HepG2 (cell line): Measurements from ENCODE around the gene TPM1. TPM values are rescaled to one million over a fixed set of nuclear protein-coding genes. Genes with fewer than 3 reads are reported as not detected.

Experiments
- GABPB1 ChIP-seq: IDR thresholded peaks from 2 replicates; pipeline ENCODE4 v1.6.1; 2016; ENCODE audit warnings: mild to moderate bottlenecking, missing genetic modification reagents, moderate library complexity, missing compliant biosample characterization
- KDM3A ChIP-seq: IDR thresholded peaks from 2 replicates; pipeline ENCODE4 v1.6.1; 2018; ENCODE audit warnings: low read depth, missing compliant biosample characterization
- MAZ ChIP-seq, 2 experiments: sonication (generic) in 1 of 2; formaldehyde crosslinking in 1 of 2; IDR thresholded peaks; 2 replicates each; pipeline versions ENCODE4 v1.5.0 to v1.6.1; 2012 to 2020; ENCODE audit warnings: low read depth in 2 of 2, mild to moderate bottlenecking in 2 of 2, borderline replicate concordance in 1 of 2, improper control_type of control experiment in 1 of 2, low read length in 1 of 2, missing genetic modification reagents in 1 of 2, moderate library complexity in 1 of 2
- NFATC3 ChIP-seq: sonication (generic); formaldehyde crosslinking; IDR thresholded peaks from 2 replicates; pipeline ENCODE4 v1.5.1; 2020; ENCODE audit warnings: mild to moderate bottlenecking, missing genetic modification reagents
- NONO ChIP-seq, 2 experiments: fragments of 450-650 bp in 1 of 2; sonication (generic) in 1 of 2; formaldehyde crosslinking in 1 of 2; IDR thresholded peaks in 1 of 2; conservative IDR thresholded peaks in 1 of 2; 2 replicates each; pipeline versions ENCODE4 v1.6.1 to v1.8.0; 2017 to 2022; ENCODE audit warnings: mild to moderate bottlenecking in 1 of 2, missing genetic modification reagents in 1 of 2, moderate library complexity in 1 of 2
- RARA ChIP-seq: IDR thresholded peaks from 2 replicates; pipeline ENCODE4 v1.6.1; 2016; ENCODE audit warnings: missing genetic modification reagents, missing compliant biosample characterization
- TCF12 ChIP-seq, 2 experiments: fragments of 450-650 bp in 1 of 2; sonication (generic) in 1 of 2; formaldehyde crosslinking in 1 of 2; IDR thresholded peaks; 2 replicates each; pipeline versions ENCODE4 v1.6.1 to v1.8.0; 2017 to 2022; ENCODE audit warnings: antibody characterized with exemption in 1 of 2, mild to moderate bottlenecking in 1 of 2, missing genetic modification reagents in 1 of 2, moderate library complexity in 1 of 2
- YEATS4 ChIP-seq: sonication (generic); formaldehyde crosslinking; IDR thresholded peaks from 2 replicates; pipeline ENCODE4 v1.4.0; 2020; ENCODE audit warnings: missing genetic modification reagents, borderline replicate concordance
- ZFP36L2 ChIP-seq: sonication (generic); formaldehyde crosslinking; IDR thresholded peaks from 2 replicates; pipeline ENCODE4 v1.4.0; 2020; ENCODE audit warnings: missing genetic modification reagents
- ZMAT3 ChIP-seq: sonication (generic); formaldehyde crosslinking; conservative IDR thresholded peaks from 2 replicates; pipeline ENCODE4 v1.7.0; 2021; ENCODE audit warnings: missing genetic modification reagents
- ZMYM4 ChIP-seq: sonication (generic); formaldehyde crosslinking; IDR thresholded peaks from 2 replicates; pipeline ENCODE4 v1.8.1; 2023; ENCODE audit warnings: mild to moderate bottlenecking, missing genetic modification reagents
- ZNF484 ChIP-seq: sonication (generic); formaldehyde crosslinking; IDR thresholded peaks from 2 replicates; pipeline ENCODE4 v1.5.1; 2020; ENCODE audit warnings: mild to moderate bottlenecking, low read depth, missing genetic modification reagents, borderline replicate concordance
- ZNF543 ChIP-seq: sonication (generic); formaldehyde crosslinking; IDR thresholded peaks from 2 replicates; pipeline ENCODE4 v1.4.0; 2020; ENCODE audit warnings: mild to moderate bottlenecking, missing genetic modification reagents
- ZSCAN31 ChIP-seq: sonication (generic); formaldehyde crosslinking; IDR thresholded peaks from 2 replicates; pipeline ENCODE4 v1.5.0; 2020; ENCODE audit warnings: low read depth, mild to moderate bottlenecking, missing genetic modification reagents
- polyA plus RNA-seq, 8 experiments: library from polyadenylated mRNA; depleted of rRNA in 3 of 8; stranded (reverse) in 7 of 8; unstranded in 1 of 8; fragments of >200 nt; fragmentation: Illumina TruSeq in 4 of 8; extraction: Trizol in 4 of 8; gene quantifications; 2 replicates each; pipeline versions ENCODE4 v1.2.1 to v1.2.3, GENCODE V29; 2011 to 2016; ENCODE audit warnings: low read depth in 4 of 8, missing spikeins in 1 of 8, mixed read lengths in 1 of 8; ENCODE audit not compliant: insufficient read depth in 1 of 8
- total RNA-seq, 5 experiments: library from RNA; depleted of rRNA; stranded (reverse); fragments of >200 nt; fragmentation: Illumina TruSeq; extraction: Trizol; gene quantifications; 2 replicates each; pipeline ENCODE4 v1.2.3, GENCODE V29; 2016; ENCODE audit warnings: low read depth in 1 of 5
- TF ChIP-seq, protein P1 (sequence below): sonication (generic); formaldehyde crosslinking; IDR thresholded peaks from 2 replicates; pipeline ENCODE4 v1.8.1; 2023; ENCODE audit warnings: mild to moderate bottlenecking, inconsistent platforms, moderate library complexity, missing genetic modification reagents, borderline replicate concordance
- TF ChIP-seq, protein P2 (sequence below): sonication (generic); formaldehyde crosslinking; IDR thresholded peaks from 2 replicates; pipeline ENCODE4 v1.4.0; 2020; ENCODE audit warnings: missing genetic modification reagents
- TF ChIP-seq, protein P3 (sequence below): sonication (generic); formaldehyde crosslinking; IDR thresholded peaks from 2 replicates; pipeline ENCODE4 v1.8.1; 2023; ENCODE audit warnings: missing genetic modification reagents, mild to moderate bottlenecking, borderline replicate concordance

Gene TPM1
- total and polyA plus RNA-seq, 2 of the 13 experiments (the other 11 are each of a cell fraction or from before 2014, with no cell fraction given), result 98.9 to 109 TPM

DNA sequence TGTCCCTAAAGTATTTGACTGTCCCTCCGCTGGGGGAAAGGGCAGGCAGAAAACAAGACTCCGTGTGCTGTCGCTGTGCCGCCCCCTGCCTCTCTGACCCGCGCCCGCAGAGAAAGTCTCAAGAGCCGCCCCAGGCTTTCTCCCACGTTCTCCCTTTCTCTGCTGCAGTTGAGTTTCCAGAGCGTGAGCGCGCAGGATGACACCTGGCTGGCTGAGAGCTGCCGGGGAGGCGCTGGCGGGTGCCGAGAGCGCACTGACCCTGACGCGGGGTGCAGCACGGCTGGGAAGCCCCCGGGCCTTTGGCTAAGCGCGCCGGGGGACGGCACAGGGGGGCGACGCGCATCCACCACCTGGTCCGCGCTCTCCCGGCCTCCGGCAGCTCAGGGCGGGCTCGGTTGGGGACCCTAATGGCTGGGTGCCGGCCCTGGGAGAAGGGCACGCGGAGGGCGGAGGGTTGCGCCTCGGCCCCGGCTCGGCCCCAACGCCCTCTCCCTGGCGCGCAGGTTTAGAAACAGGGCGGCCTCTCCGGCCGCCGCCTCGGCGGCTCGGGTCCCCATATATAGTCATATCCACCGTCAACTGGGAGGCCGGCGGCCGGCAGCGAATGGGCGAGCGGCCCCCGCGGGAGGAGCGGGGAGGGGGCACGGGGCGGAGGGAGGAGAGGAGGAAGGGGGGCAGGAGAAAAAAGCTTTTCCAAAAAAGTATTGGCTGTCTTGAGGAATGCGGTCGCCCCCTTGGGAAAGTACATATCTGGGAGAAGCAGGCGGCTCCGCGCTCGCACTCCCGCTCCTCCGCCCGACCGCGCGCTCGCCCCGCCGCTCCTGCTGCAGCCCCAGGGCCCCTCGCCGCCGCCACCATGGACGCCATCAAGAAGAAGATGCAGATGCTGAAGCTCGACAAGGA is at the start of gene TPM1 (continued):
- TF ChIP-seq NONO (IDR thresholded peaks at IDR 0.05), result no peak
- TF ChIP-seq NONO (CRISPR knock-in tag; conservative IDR thresholded peaks at IDR 0.05), result peak; percentile 49; the same call in 1 of the 2 replicates
- TF ChIP-seq RARA, result peak; percentile 8; the same call in 1 of the 2 replicates
- 0 out of 2 replicates have a peak, but pooled peaks have one; percentile 50 for TF ChIP-seq KDM3A
- peak; percentile 82; the same call in 1 of the 2 replicates for TF ChIP-seq MAZ (IDR thresholded peaks at IDR 0.05; ENCODE audit: borderline replicate concordance, low read depth, low read length)
- no peak; the same call in 1 of the 2 replicates for TF ChIP-seq MAZ (CRISPR knock-in tag; IDR thresholded peaks at IDR 0.05; ENCODE audit: low read depth)
- TF ChIP-seq ZSCAN31 (CRISPR knock-in tag), result peak; percentile 76; the same call in 1 of the 2 replicates
- no peak for TF ChIP-seq TCF12 (IDR thresholded peaks at IDR 0.05)
- peak; percentile 47; the same call in 1 of the 2 replicates for TF ChIP-seq TCF12 (CRISPR knock-in tag; IDR thresholded peaks at IDR 0.05)
- TF ChIP-seq, protein P1, sequence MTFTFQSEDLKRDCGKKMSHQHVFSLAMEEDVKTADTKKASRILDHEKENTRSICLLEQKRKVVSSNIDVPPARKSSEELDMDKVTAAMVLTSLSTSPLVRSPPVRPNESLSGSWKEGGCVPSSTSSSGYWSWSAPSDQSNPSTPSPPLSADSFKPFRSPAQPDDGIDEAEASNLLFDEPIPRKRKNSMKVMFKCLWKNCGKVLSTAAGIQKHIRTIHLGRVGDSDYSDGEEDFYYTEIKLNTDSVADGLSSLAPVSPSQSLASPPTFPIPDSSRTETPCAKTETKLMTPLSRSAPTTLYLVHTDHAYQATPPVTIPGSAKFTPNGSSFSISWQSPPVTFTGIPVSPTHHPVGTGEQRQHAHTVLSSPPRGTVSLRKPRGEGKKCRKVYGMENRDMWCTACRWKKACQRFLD (CRISPR knock-in tag), result peak; percentile 28; the same call in 1 of the 2 replicates
- TF ChIP-seq, protein P2, sequence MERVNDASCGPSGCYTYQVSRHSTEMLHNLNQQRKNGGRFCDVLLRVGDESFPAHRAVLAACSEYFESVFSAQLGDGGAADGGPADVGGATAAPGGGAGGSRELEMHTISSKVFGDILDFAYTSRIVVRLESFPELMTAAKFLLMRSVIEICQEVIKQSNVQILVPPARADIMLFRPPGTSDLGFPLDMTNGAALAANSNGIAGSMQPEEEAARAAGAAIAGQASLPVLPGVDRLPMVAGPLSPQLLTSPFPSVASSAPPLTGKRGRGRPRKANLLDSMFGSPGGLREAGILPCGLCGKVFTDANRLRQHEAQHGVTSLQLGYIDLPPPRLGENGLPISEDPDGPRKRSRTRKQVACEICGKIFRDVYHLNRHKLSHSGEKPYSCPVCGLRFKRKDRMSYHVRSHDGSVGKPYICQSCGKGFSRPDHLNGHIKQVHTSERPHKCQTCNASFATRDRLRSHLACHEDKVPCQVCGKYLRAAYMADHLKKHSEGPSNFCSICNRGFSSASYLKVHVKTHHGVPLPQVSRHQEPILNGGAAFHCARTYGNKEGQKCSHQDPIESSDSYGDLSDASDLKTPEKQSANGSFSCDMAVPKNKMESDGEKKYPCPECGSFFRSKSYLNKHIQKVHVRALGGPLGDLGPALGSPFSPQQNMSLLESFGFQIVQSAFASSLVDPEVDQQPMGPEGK, result peak; percentile 8; the same call in 1 of the 2 replicates
- peak; percentile 26; the same call in 1 of the 2 replicates for TF ChIP-seq YEATS4 (CRISPR knock-in tag)
- no peak for TF ChIP-seq NFATC3 (CRISPR knock-in tag)
- TF ChIP-seq, protein P3, sequence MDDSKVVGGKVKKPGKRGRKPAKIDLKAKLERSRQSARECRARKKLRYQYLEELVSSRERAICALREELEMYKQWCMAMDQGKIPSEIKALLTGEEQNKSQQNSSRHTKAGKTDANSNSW, result no peak
- peak; percentile 41; the same call in 1 of the 2 replicates for TF ChIP-seq ZNF543 (CRISPR knock-in tag)
- TF ChIP-seq ZMYM4, result 0 out of 2 replicates have a peak, but pooled peaks have one; percentile 8
- TF ChIP-seq ZFP36L2 (CRISPR knock-in tag), result no peak
- peak; percentile 85 for TF ChIP-seq ZMAT3 (CRISPR knock-in tag)
- no peak for TF ChIP-seq ZNF484 (CRISPR knock-in tag)
- peak; percentile 50; the same call in 1 of the 2 replicates for TF ChIP-seq GABPB1 (CRISPR knock-in tag)
